ENCODE results near the gene REC8. TPM values are rescaled to one million over a fixed set of nuclear protein-coding genes. Genes with fewer than 3 reads are reported as not detected.

REC8 gene
- total and polyA plus RNA-seq, 2 of the 13 experiments (the other 11 are each of a cell fraction or from before 2014, with no cell fraction given) = 3.4 to 14.7 TPM

DNA sequence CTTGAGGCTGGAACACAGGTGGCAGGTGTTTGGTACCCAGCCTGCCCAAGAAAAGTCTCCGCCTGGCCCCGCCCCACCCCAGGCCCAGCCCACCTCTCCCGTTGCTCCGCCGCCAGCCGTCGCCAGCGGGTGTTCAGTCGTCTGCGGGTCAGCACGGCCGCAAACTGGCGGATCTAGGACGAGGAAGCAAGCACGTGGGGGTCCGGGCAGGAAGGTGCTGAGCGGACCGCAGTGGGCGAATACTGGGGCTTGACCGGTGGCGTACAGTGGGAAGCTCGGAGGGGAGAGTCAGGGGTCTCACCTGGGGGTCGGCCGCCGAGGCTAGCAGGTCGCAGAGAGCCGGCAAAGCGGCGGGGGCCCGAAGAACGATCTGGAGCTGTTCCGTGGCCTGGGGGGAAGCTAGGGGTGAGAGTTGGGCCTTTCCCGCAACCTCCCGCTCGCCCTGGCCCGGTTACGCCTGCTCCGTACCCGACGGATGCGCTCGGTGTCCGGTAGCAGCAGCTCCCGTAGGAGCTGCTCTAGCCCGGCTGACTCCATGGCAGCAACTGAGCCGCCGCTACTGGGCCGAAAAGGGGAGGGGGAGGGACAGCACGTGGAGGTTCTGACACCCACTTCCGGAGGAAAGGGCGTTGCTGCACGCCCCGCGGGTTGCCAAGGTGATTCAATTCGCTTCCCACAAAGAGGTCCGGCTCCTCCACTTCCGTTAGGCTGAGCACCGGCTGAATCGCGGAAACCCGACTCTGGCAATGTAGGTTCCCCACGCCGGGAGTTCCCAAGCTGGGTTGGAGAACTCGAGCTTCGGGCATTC lies 16.6 kb downstream of the REC8 start, which contains the start of gene IPO4 (continued):
- TF ChIP-seq NPAS2 (CRISPR knock-in tag; IDR thresholded peaks at IDR 0.05; ENCODE audit: borderline replicate concordance) = no peak
- TF ChIP-seq, protein P1, sequence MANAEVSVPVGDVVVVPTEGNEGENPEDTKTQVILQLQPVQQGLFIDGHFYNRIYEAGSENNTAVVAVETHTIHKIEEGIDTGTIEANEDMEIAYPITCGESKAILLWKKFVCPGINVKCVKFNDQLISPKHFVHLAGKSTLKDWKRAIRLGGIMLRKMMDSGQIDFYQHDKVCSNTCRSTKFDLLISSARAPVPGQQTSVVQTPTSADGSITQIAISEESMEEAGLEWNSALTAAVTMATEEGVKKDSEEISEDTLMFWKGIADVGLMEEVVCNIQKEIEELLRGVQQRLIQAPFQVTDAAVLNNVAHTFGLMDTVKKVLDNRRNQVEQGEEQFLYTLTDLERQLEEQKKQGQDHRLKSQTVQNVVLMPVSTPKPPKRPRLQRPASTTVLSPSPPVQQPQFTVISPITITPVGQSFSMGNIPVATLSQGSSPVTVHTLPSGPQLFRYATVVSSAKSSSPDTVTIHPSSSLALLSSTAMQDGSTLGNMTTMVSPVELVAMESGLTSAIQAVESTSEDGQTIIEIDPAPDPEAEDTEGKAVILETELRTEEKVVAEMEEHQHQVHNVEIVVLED (CRISPR knock-in tag; IDR thresholded peaks at IDR 0.05; ENCODE audit: borderline replicate concordance) = peak; percentile 91; the same call in 1 of the 2 replicates
- no peak for TF ChIP-seq NONO (IDR thresholded peaks at IDR 0.05)
- no peak for TF ChIP-seq NONO (CRISPR knock-in tag; conservative IDR thresholded peaks at IDR 0.05)
- TF ChIP-seq, protein P2, sequence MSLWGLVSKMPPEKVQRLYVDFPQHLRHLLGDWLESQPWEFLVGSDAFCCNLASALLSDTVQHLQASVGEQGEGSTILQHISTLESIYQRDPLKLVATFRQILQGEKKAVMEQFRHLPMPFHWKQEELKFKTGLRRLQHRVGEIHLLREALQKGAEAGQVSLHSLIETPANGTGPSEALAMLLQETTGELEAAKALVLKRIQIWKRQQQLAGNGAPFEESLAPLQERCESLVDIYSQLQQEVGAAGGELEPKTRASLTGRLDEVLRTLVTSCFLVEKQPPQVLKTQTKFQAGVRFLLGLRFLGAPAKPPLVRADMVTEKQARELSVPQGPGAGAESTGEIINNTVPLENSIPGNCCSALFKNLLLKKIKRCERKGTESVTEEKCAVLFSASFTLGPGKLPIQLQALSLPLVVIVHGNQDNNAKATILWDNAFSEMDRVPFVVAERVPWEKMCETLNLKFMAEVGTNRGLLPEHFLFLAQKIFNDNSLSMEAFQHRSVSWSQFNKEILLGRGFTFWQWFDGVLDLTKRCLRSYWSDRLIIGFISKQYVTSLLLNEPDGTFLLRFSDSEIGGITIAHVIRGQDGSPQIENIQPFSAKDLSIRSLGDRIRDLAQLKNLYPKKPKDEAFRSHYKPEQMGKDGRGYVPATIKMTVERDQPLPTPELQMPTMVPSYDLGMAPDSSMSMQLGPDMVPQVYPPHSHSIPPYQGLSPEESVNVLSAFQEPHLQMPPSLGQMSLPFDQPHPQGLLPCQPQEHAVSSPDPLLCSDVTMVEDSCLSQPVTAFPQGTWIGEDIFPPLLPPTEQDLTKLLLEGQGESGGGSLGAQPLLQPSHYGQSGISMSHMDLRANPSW (CRISPR knock-in tag; IDR thresholded peaks at IDR 0.05; ENCODE audit: borderline replicate concordance) = peak; percentile 100; the same call in 1 of the 2 replicates
- TF ChIP-seq ZNF530 (CRISPR knock-in tag; IDR thresholded peaks at IDR 0.05; ENCODE audit: low read depth) = no peak
- TF ChIP-seq ZNF383 (CRISPR knock-in tag; IDR thresholded peaks at IDR 0.05; ENCODE audit: borderline replicate concordance) = peak; percentile 95
- peak; percentile 95 for TF ChIP-seq PHF8 (CRISPR knock-in tag; IDR thresholded peaks at IDR 0.05)
- peak; percentile 94 for TF ChIP-seq CHCHD3 (CRISPR knock-in tag; IDR thresholded peaks at IDR 0.05)
- peak; percentile 99 for TF ChIP-seq GABPB1 (CRISPR knock-in tag; IDR thresholded peaks at IDR 0.05)
- peak; percentile 98 for TF ChIP-seq GATAD1 (CRISPR knock-in tag; IDR thresholded peaks at IDR 0.05)
- no peak for TF ChIP-seq ADNP (CRISPR knock-in tag; IDR thresholded peaks at IDR 0.05)
- peak; percentile 76 for TF ChIP-seq SSRP1 (CRISPR knock-in tag; IDR thresholded peaks at IDR 0.05)
- peak; percentile 90 for TF ChIP-seq DNMT3B (CRISPR knock-in tag; conservative IDR thresholded peaks at IDR 0.05)
- no peak for TF ChIP-seq TCF12 (IDR thresholded peaks at IDR 0.05)
- peak; percentile 99 for TF ChIP-seq TCF12 (CRISPR knock-in tag; IDR thresholded peaks at IDR 0.05)
- TF ChIP-seq ZNF550 (CRISPR knock-in tag; IDR thresholded peaks at IDR 0.05; ENCODE audit: borderline replicate concordance) = peak; percentile 98
- TF ChIP-seq, protein P3, sequence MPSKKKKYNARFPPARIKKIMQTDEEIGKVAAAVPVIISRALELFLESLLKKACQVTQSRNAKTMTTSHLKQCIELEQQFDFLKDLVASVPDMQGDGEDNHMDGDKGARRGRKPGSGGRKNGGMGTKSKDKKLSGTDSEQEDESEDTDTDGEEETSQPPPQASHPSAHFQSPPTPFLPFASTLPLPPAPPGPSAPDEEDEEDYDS (CRISPR knock-in tag; IDR thresholded peaks at IDR 0.05) = peak; percentile 75
- TF ChIP-seq ZNF350 (CRISPR knock-in tag; IDR thresholded peaks at IDR 0.05; ENCODE audit: borderline replicate concordance, low read depth) = peak; percentile 100
- TF ChIP-seq ZNF772 (CRISPR knock-in tag; IDR thresholded peaks at IDR 0.05) = peak; percentile 100
- TF ChIP-seq ARID2 (CRISPR knock-in tag; IDR thresholded peaks at IDR 0.05; ENCODE audit: borderline replicate concordance) = peak; percentile 100
- TF ChIP-seq ZNF232 (CRISPR knock-in tag; IDR thresholded peaks at IDR 0.05; ENCODE audit: borderline replicate concordance) = peak; percentile 93
- TF ChIP-seq, protein P4, sequence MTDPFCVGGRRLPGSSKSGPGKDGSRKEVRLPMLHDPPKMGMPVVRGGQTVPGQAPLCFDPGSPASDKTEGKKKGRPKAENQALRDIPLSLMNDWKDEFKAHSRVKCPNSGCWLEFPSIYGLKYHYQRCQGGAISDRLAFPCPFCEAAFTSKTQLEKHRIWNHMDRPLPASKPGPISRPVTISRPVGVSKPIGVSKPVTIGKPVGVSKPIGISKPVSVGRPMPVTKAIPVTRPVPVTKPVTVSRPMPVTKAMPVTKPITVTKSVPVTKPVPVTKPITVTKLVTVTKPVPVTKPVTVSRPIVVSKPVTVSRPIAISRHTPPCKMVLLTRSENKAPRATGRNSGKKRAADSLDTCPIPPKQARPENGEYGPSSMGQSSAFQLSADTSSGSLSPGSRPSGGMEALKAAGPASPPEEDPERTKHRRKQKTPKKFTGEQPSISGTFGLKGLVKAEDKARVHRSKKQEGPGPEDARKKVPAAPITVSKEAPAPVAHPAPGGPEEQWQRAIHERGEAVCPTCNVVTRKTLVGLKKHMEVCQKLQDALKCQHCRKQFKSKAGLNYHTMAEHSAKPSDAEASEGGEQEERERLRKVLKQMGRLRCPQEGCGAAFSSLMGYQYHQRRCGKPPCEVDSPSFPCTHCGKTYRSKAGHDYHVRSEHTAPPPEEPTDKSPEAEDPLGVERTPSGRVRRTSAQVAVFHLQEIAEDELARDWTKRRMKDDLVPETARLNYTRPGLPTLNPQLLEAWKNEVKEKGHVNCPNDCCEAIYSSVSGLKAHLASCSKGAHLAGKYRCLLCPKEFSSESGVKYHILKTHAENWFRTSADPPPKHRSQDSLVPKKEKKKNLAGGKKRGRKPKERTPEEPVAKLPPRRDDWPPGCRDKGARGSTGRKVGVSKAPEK (CRISPR knock-in tag; IDR thresholded peaks at IDR 0.05; ENCODE audit: borderline replicate concordance) = no peak

Data from HepG2 (cell line).